Body of pancreas (tissue), 4 donors: ENCODE data around the gene VTN.
A peak's percentile ranks its signal among the peaks of the same experiment; 100 is the strongest.

Experiments used
- POLR2A ChIP-seq, 3 donors: fragments of 450-650 bp; IDR thresholded peaks; one replicate each; pipeline ENCODE4 v1.6.1; 2016; ENCODE audit warnings: antibody characterized with exemption in 3 of 3, mild to moderate bottlenecking in 2 of 3
- TF ChIP-seq, protein P1 (sequence below), 7 experiments: fragments of 450-650 bp in 4 of 7; fragments of 200-600 bp in 3 of 7; sonication (generic) in 3 of 7; IDR thresholded peaks; one replicate each; pipeline ENCODE4 v1.5.1; 2016 to 2019; ENCODE audit warnings: antibody characterized with exemption in 7 of 7

GRCh38 chr17:28335201-28335958, 34.7 kb downstream of the VTN start, which contains the start of the genes IFT20 and TNFAIP1:
- TF ChIP-seq, protein P1, sequence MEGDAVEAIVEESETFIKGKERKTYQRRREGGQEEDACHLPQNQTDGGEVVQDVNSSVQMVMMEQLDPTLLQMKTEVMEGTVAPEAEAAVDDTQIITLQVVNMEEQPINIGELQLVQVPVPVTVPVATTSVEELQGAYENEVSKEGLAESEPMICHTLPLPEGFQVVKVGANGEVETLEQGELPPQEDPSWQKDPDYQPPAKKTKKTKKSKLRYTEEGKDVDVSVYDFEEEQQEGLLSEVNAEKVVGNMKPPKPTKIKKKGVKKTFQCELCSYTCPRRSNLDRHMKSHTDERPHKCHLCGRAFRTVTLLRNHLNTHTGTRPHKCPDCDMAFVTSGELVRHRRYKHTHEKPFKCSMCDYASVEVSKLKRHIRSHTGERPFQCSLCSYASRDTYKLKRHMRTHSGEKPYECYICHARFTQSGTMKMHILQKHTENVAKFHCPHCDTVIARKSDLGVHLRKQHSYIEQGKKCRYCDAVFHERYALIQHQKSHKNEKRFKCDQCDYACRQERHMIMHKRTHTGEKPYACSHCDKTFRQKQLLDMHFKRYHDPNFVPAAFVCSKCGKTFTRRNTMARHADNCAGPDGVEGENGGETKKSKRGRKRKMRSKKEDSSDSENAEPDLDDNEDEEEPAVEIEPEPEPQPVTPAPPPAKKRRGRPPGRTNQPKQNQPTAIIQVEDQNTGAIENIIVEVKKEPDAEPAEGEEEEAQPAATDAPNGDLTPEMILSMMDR (IDR thresholded peaks at IDR 0.05): no peak
- TF ChIP-seq POLR2A (IDR thresholded peaks at IDR 0.05): peak; percentile 92 to 98 (median 97)
